Measurements from ENCODE around the gene MYO19. TPM values are rescaled to one million over a fixed set of nuclear protein-coding genes. Genes with fewer than 3 reads are reported as not detected.

Gene MYO19
- total RNA-seq, 1 donor from 2014 or later: 38.9 TPM

DNA sequence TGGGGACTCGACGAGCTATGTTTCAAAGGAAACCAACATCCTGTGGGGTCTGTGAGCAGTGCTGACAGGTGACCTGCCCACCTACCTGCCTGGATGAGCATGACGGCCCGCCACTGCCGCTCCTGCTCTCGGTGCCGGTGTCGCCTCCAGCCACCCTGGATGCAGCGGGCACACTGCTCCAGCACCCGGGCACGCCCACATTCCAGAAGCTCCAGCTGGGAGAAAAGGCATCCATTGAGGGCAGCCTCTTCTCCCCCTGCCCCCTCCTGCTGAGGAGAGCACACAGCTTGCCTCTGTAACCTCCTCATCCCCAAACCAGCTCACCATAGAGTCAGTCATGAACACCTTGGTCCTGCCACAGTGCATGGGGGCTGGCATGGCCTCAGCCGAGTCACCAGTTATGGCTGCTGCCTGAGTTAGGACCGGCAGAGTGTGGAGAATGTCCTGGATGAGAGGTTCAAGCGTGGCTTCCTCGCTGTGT is 33.9 kb downstream of the MYO19 start:
- no peak overlapping the region for H3K4me3 ChIP-seq
- H3K27ac ChIP-seq: no peak overlapping the region
- H3K4me1 ChIP-seq: no peaks in the 10 kb centered on the region
- intact Hi-C loops (cut with DNase I): no loop called here
- H3K36me3 ChIP-seq: peaks cover 91% of the 10 kb centered on the region
- no peak for DNase-seq
- TF ChIP-seq, protein P1, sequence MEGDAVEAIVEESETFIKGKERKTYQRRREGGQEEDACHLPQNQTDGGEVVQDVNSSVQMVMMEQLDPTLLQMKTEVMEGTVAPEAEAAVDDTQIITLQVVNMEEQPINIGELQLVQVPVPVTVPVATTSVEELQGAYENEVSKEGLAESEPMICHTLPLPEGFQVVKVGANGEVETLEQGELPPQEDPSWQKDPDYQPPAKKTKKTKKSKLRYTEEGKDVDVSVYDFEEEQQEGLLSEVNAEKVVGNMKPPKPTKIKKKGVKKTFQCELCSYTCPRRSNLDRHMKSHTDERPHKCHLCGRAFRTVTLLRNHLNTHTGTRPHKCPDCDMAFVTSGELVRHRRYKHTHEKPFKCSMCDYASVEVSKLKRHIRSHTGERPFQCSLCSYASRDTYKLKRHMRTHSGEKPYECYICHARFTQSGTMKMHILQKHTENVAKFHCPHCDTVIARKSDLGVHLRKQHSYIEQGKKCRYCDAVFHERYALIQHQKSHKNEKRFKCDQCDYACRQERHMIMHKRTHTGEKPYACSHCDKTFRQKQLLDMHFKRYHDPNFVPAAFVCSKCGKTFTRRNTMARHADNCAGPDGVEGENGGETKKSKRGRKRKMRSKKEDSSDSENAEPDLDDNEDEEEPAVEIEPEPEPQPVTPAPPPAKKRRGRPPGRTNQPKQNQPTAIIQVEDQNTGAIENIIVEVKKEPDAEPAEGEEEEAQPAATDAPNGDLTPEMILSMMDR (IDR thresholded peaks at IDR 0.05): no peak
- peak in 1 of 2 donors; percentile 48 for ATAC-seq
- H3K9me3 ChIP-seq: no peaks in the 10 kb centered on the region
- H3K27me3 ChIP-seq (ENCODE audit: low read depth): no peaks in the 10 kb centered on the region

DNA sequence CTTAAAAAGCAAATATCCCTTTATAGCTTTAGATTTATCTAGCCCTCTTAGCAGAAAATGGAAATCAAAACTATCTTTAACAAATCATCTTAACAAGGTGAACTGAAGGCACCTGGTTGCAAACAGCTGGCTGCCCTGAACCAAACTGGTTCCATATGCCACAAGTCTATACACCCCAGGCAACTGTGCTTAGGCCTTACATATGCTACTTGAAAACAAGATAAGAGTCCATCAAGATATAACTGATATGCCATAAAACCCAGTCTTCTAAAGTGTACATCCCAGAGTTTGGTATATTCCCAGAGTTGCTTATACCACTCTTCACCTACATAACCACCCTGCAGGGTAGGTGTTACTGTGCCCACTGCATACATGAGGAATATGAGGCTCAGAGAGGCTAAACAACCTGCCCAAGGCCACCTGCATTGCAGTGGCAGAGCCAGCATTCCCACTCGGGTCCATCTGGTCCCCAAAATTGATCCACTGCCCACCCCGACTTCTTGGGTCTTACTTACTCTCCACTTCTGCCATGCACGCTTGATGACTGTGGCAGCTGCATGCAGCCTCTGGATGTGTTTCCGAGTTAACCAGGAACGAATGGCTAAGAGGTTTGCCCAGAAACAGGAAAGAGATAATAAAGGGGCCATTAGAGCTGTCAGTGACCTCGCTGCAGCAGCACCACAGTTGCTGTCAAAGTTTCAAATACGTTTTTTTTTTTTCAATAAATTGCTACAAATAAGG is 35.9 kb downstream of the MYO19 start:
- H3K9me3 ChIP-seq: no peaks in the 10 kb centered on the region
- H3K36me3 ChIP-seq: peaks cover 91% of the 10 kb centered on the region
- no peaks in the 10 kb centered on the region for H3K27me3 ChIP-seq (ENCODE audit: low read depth)
- intact Hi-C loops (cut with DNase I): no loop called here
- ATAC-seq (no peak), DNase-seq (no peak)
- TF ChIP-seq, protein P1 (IDR thresholded peaks at IDR 0.05): no peak
- no peak overlapping the region for H3K27ac ChIP-seq
- H3K4me1 ChIP-seq: no peaks in the 10 kb centered on the region
- H3K4me3 ChIP-seq: no peak overlapping the region

DNA sequence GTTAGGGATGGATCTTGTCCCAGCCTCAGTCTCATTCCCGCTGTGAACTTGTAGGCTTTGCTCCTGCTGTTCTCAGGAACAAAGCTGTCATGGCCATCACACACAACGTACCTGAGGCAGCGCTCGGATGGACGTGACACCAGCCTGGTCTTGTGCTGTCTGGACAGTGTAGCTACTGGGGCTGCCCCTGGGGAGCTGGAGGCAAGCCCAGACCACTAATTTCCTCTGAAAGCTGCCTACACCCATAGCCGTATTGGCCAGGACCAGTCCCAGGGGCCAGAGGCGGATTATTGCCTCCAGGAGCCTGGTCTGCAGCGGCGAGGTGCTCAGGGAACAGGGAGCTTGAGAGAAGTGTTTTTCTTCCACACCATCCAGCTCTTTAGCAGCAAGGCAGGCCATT is 36.5 kb downstream of the MYO19 start:
- Histone ChIP-seq H3K36me3 (peaks cover 91% of the 10 kb centered on the region), H3K4me1 (no peaks in the 10 kb centered on the region), H3K4me3 (no peak overlapping the region), H3K27me3 (ENCODE audit: low read depth) (no peaks in the 10 kb centered on the region), H3K9me3 (no peaks in the 10 kb centered on the region), H3K27ac (no peak overlapping the region)
- DNase-seq: no peak
- intact Hi-C loops (cut with DNase I): no loop called here
- ATAC-seq: no peak
- TF ChIP-seq, protein P1 (IDR thresholded peaks at IDR 0.05): no peak

DNA sequence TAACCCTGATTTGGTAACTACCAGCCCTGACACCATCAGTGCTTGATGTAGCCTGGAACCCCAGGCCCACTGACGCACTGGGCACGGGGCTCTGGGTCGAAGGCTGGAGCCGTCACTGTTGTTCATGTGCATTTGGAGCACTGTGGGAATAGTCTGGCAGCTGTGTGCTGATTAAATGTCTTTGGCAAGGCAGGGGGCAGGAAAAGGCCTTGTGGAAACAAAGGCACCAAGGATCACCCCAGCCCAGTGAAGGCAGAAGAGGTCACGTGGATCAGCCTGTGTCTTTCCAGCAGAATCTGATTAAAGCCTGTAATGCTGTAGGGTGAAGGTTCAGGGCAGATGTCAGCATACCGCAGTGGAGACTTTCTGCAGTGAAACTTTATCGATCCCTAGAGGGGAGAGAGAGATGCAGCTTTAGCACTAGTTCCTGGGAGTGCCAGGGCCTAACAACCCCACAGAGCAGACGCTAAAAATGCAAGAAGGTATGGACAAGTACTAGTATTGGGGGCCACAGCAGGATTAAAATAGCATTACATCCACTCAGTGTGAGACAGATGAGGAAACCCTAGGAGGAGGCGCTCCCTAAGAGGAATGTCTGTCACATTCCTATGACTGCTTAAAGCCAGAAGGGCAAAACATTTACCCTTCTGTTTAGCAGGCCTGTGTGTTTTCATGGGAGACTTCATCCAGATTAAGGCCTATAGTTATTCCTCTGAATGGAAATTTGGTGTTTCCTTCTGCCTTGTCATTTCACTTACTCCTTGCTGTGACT is 38.5 kb downstream of the MYO19 start:
- ATAC-seq (no peak), DNase-seq (no peak)
- H3K27ac ChIP-seq: no peak overlapping the region
- H3K9me3 ChIP-seq: no peaks in the 10 kb centered on the region
- H3K36me3 ChIP-seq: peaks cover 98% of the 10 kb centered on the region
- intact Hi-C loops (cut with DNase I): no loop called here
- TF ChIP-seq, protein P1 (IDR thresholded peaks at IDR 0.05): no peak
- no peak overlapping the region for H3K4me3 ChIP-seq
- peaks cover 4% of the 10 kb centered on the region for H3K4me1 ChIP-seq
- H3K27me3 ChIP-seq (ENCODE audit: low read depth): no peaks in the 10 kb centered on the region

DNA sequence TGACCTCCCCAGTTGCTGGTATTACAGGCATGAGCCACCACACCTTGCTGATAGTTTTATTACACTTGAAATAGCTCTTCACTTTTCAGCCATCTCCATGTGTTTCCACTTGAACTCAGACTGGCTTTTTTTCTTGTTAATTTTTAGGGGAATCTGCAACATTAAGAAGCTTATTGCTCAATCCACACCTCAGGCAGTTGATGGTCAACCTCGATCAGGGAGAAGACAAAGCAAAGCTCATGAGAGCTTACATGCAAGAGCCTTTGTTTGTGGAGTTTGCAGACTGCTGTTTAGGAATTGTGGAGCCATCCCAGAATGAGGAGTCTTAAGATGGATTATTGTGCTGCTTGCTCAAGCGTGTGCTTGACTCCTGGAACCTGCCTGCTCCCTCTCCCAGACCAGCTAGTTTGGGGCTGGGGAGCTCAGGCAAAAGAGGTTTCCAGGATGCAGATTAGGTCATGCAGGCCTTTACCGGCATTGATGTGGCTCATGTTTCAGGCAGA is 39.5 kb downstream of the MYO19 start:
- H3K27ac ChIP-seq: no peak overlapping the region
- H3K27me3 ChIP-seq (ENCODE audit: low read depth): no peaks in the 10 kb centered on the region
- H3K9me3 ChIP-seq: no peaks in the 10 kb centered on the region
- TF ChIP-seq, protein P1 (IDR thresholded peaks at IDR 0.05): no peak
- H3K36me3 ChIP-seq: peaks cover 93% of the 10 kb centered on the region
- no peak overlapping the region for H3K4me3 ChIP-seq
- intact Hi-C loops (cut with DNase I): no loop called here
- no peak for ATAC-seq
- no peak for DNase-seq
- peaks cover 11% of the 10 kb centered on the region for H3K4me1 ChIP-seq
